ENCODE data around the gene CERS6.

DNA sequence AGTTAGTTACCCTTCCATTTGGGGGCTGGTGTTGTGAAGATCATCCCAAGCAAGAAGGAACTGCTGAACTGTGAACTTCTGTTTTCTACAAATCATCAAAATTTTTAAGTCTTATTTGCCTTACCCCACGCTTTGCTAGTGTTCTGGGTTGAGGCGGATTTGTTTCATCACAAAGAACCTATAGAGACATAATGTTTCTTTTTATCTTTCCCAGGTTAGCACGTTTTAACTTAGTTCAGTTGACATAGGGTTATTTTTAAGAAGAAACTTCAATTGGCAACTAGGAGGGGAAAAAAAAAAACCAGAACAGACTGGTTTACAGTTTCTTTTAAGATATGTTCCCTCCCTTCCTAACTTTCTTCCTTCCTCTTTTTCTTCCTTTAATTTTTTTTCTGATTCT, 31.1 kb upstream of the CERS6 start:
- TF ChIP-seq JUND (IDR thresholded peaks at IDR 0.05; ENCODE audit: low read length) (no peak), ATF3 (IDR thresholded peaks at IDR 0.05; ENCODE audit: insufficient read depth, low read depth, low read length) (no peak)
